T-helper 1 cell treated with Interleukin-12 subunit alpha and Interleukin-12 subunit beta and Interleukin-4 antibody, amounts not matched to agents 30 ng/mL and 1 ng/mL, for 36 hours (primary cell): Measurements from ENCODE around the gene ASCC2. TPM values are rescaled to one million over a fixed set of nuclear protein-coding genes. Genes with fewer than 3 reads are reported as not detected.

Experiments used
- intact Hi-C: fragments of 100-400 bp; cut with micrococcal nuclease; formaldehyde crosslinking; loops from one replicate; pipeline ENCODE4 v1.15.1; 2024
- total RNA-seq: library from RNA; stranded (reverse); gene quantifications from 2 replicates; pipeline ENCODE4 v1.2.3, GENCODE V29; 2022

The ASCC2 gene
- total RNA-seq, 1 donor from 2014 or later: 93.7 TPM

DNA sequence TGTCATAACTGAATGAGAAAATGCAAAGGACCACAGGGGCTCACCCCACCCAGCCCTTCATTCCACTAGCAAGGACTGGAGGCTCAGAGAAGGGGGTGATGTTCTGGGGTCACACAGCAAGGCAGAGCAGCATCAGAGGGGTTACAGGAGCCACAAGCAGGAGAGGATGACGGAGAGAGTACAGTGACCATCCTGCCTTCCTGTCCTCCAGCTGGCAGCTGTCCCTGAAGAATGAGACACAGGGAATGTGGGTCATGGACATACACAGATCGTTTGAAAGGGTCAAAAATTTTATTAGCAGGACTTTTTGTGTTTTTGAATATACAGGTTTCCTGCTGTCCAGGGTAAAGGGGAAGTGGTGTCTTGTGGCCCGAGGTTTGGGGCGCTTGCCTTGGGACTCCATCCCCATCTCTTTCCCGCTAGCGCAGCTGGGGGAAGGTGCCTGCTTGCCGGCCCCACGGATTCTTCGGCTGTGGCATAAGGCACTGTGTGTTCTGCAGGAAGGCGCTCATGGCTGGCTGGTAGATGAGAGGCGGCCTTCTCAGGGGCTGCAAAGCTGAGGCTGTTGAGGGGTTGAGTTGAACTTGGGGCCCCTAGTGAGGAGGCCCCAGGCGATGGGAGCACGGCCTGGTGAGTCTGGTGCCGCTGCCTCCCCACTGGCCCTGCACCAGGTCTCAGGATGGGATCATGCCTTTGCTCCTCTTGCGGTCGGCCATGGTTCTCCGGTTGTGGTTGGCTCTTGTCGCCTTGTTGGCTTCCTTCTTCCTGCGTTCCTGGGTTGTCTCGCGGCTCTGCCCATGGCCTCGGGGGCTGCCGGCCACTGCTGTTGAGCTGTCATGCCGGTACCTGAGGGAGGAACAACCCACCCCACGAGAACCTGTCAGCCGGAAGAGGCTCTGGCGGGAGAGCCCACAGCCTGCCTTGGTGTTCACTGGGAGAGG, 49.5 kb downstream of the ASCC2 start:
- intact Hi-C loops: no loop called here

DNA sequence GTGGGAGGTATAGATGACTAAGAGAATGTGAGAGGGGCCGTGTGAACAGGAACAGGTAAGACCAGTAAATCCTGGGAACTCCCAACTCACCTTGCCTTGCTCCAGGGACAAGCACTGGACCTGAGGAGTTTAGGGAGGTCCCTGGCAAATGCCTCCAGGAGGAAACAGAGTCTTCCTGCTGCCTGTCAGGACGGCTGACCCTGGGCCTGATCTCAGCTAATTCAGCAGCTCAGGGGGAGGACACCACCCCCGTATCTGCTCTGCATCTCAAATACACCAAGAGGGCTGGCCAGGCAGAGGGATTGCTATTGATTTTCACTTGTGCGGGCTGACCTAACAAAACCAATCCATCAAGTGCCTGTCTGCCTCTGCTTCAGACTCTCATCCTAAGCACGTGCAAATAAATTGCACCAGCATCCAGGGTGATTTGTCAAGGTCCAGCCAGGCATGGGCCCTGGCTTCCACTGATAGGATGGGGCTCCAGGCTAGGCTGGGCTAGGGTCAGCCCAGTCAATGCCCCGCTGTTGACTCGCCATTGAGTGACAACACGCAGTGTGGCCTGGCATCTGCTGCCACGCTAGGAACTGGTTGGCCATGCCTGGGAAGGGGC, 50.6 kb downstream of the ASCC2 start:
- intact Hi-C loops: no loop called here

- intact Hi-C loops: no loop called here
These were observed 52.0 kb downstream of the ASCC2 start for GRCh38 chr22:29786031-29786430.

DNA sequence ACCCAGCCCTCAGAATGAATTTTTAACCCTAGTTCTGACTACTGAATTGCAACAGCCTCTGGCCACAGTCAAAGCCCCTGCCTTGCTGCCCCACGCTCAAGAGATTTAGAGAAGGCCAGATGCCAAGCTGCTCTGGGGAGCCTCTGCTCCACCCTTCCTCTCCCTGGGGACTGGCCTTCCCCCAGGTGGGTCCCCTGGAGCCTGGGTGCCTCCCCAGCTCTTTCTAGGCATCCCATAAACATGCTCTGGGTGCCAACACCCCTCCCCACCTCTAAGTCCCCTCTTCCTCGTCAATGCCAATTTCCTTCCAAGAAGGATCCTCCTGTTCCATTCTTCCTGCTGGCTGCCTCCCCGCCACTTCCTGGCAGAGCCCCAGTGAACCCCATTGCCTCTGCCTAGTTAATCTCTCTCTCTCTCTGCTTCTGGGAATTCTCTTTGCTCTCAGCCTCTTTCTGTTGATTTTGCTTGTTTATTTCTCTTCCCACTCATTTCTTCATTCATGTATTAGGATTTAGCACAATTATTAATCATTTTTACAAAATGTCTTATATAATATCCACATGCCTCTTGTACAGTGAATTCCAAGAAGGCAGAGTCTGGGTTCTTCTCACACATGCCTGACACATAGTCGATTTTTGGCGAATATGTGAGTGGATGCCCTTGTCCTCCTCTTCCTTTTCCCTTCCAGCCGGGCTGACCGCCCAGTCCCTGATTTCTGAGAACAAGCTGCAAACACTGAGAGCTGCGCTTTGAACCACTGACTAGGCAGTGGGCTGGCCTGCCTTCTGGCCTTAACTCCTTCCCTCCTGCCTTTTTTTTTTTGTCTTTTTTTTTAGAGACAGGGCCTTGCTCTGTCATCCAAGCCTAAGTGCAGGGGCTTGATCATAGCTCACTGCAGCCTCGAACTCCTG, 53.4 kb downstream of the ASCC2 start:
- intact Hi-C loops: no loop called here

DNA sequence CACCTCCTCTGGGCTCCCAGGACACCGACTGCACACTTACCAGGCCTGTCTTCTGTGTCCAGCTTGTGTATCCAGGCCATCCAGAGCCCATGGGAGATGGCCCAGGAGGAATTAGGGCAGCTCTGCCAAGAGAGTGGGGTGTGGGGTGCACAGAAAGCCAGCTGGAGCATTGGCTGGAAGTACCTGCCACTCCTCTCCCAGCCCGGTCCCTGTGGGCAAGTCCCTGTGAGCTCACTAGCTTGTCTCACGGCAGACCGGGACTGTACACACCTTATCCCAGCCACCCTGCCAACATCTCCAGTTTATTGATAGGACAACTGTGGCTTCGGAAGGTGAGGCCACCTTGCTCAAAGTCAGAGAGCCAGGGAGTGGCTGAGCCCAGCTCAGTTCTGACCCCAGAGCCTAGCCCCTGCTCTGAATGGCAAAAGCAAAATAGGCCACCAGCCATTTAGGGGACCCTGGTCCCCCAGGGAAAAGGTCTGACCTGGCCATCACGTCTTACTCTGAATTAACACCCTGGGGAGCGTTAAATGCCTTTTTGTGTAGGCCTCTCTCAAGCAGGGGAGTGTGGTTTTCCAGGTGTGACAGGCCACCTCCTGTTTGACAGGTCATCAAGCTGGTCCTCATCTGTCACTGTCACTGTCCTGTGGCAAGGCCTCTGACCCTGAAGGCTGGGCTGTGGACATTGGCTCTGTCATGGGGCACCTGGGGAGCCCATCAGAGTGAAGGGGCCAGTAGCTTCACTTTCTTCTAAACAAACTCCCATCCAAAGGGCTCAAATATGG, 55.8 kb downstream of the ASCC2 start:
- intact Hi-C loops: no loop called here

DNA sequence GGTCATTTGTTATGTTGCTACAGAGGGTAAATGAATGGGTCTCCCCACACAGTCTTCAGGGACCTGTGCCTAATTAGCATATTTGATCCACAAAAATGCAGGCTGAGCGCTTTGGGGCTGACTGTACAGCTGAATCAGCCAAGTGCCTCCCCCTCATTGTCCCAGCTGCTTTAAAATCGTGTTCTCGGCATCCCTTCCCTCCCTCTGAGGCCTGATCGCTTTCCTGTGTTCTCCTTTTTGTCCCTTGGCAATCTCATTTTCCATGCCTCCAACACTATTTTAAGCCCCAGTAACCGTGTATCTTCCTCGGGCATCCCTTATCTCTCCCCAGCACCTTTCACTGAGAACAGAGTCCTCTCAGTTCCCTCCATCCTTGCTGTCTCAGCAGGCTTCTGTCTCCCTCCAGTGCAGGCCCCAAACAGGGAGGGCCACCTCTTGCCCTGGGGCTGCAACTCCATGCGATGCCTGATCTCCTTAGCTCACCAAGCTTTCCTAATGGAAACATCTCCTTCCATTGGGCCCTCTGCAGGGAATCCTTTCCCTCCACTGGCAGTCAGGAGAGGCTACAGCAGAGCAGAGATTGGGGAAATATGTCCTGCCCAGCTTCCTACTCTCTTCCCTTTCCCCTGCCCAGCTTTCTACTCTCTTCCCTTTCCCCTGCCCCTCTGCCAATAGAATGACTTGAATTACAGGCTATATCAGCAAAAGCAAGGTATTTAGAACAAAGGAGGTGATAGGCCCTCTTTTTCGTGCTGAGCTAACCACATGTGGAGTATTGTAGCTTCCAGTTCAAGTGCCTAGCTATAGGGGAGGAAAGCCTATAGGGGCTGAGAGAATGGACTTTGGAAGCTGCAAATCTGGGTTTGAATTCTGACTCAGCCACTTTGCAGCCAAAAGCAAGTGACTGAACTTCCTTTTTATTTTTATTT, 57.1 kb downstream of the ASCC2 start:
- intact Hi-C loops: no loop called here

GRCh38 chr22:29780220-29780619, 57.9 kb downstream of the ASCC2 start:
- intact Hi-C loops: no loop called here

DNA sequence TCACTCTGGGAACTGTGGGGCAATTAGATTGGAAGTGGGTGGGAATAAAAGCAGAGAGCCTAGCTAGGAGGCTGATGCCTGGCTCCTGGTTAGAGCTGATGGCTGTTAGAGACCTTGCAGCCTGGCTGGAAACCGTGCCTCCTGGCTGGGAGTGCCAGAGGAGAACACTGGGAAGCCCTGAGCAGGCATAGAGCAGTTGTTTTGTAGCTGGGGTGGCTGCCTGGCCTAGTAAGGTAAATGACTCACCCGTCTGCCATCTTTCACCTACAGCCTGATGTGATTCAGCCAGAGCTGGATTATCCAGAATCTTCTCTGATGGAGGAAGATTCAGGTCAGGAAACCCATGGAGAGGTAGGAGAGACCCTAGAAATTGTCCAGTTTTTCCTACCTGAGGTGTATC, 64.8 kb downstream of the ASCC2 start:
- intact Hi-C loops: no loop called here

DNA sequence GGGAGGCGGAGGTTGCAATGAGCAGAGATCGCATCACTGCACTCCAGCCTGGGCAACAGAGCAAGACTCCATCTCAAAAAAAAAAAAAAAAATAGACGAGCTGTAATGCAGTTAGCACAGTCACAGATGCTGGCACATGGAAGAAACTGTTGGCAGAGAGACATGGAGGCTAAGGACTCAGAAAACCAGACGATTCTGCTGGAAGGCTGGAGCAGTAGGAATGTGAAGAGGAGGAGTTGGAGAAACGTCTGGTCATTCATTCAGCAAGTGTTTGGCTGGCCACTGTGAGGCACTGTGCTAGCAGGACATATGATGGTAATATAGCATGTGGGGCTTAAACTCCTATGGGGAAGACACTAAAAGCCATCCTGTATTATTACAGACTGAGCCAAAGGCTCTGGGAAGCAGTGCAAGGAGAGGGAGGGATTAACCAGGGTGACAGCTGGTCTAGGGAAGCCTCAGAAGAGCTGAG, 65.9 kb downstream of the ASCC2 start:
- intact Hi-C loops: no loop called here

DNA sequence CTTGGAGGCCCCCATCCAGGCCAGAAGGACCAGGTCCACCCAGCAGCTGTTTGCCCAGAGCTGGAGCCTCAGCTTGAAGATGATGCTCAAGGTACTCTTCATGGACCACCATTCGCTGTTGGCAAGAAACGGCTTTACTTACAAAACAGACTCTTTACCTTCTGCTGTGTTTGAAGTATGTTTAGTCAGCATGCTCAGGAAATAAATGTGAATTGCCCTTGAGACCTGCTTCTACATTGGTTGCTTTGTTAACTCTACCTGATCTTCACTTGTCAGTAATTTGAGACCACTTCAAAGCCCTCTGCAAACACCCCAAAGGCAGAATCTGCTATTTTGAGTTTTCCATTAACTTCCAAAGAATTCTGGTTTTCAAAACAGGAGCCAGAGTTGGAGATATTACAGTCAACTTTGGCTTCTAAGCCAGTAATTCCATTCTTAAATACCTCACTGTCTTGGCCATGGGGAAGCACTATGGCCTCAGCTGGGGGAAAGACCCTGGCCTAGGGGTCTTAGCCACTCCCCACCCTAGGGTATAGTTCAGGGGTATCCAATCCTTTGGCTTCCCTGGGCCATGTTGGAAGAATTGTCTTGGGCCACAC, 68.3 kb downstream of the ASCC2 start:
- intact Hi-C loops: loop anchor here (5.0 to 10.0 kb wide), 4 partner anchors 317 to 1725 kb away; partner anchors contain the start of genes OSM and SFI1

GRCh38 chr22:29768052-29768693, 69.9 kb downstream of the ASCC2 start:
- intact Hi-C loops: loop anchor here (5.0 to 10.0 kb wide), 4 partner anchors 319 to 1727 kb away; partner anchors contain the start of genes OSM and SFI1

- intact Hi-C loops: loop anchor here (1.0 to 10.0 kb wide), 15 partner anchors 16 to 1727 kb away; partner anchors contain the start of genes ASCC2, EWSR1, NF2 and OSM
These were observed 70.7 kb downstream of the ASCC2 start, which contains the start of gene UQCR10 for GRCh38 chr22:29767171-29768051. UQCR10 (plus strand) TSS chr22:29767369; CDS start chr22:29767399, 30 bp downstream.

- intact Hi-C loops: loop anchor here (1.0 to 10.0 kb wide), 15 partner anchors 15 to 1728 kb away; partner anchors contain the start of genes ASCC2, EWSR1, NF2 and OSM
These were observed 71.4 kb downstream of the ASCC2 start, which contains the start of gene ZMAT5 for GRCh38 chr22:29766632-29767170. ZMAT5 (minus strand) TSS chr22:29767007; CDS start chr22:29748544, 18,463 bp downstream.

GRCh38 chr22:29765905-29766631, 72.0 kb downstream of the ASCC2 start:
- intact Hi-C loops: loop anchor here (2.0 to 10.0 kb wide), 6 partner anchors 321 to 1729 kb away; partner anchors contain the start of genes EWSR1, OSM and SFI1

DNA sequence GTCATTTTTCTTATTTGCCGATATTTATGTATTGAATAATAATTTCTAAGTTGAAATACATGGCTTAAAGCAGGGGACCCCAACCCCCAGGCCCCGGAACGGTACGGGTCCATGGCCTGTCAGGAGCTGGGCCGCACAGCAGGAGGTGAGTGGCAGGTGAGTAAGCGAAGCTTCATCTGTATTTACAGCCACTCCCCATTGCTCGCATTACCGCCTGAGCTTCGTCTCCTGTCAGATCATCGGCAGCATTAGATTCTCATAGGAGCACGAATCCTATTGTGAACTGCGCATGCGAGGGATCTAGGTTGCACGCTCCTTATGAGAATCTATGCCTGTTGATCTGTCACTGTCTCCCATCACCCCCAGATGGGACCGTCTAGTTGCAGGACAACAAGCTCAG, 75.8 kb downstream of the ASCC2 start:
- intact Hi-C loops: loop anchor here (10.0 kb wide), 1 partner anchor 1733 kb away; the partner anchor contains the start of gene SFI1

DNA sequence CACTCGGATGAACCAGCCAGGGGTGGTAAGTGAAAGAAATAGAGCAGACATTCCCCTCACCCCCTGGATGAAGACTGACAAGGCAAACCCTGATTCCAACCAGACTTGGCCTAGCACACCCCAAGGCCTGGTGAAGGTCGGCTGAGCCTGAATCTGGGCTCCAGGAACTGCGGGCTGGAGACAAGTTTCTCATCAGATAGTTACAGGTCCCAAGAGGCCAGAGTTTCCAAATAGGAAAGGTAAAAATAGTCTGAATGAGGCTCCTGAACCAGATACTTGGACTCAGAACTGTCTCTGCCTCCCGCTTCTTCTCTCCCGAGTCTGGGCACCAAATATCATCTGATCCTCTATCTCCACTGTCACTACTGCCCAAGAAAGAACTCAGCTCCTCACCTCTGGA, 79.1 kb downstream of the ASCC2 start:
- intact Hi-C loops: no loop called here
